ENCODE measurements around the gene CA11.

Gene CA11

DNA sequence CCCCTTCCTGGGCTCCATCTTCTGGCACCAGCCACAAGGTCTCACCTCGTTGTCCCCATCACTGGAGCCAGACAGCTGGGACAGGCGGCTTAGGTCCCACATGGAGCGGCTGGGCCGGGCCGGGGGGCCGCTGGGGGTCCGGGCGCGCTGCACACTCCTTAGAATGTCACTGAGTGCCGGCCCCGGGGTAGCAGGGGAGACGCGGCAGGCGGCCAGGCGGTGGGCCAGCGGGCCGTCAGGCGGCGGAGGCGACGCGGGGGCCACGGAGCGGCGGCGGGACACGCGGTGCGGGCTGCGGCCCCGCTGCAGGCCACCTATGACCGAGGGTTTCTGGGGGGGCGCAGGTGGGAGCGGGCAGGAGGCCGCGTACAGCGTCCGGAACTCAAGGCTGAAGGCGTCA lies 42.5 kb downstream of the CA11 start:
- TF ChIP-seq, protein P1, sequence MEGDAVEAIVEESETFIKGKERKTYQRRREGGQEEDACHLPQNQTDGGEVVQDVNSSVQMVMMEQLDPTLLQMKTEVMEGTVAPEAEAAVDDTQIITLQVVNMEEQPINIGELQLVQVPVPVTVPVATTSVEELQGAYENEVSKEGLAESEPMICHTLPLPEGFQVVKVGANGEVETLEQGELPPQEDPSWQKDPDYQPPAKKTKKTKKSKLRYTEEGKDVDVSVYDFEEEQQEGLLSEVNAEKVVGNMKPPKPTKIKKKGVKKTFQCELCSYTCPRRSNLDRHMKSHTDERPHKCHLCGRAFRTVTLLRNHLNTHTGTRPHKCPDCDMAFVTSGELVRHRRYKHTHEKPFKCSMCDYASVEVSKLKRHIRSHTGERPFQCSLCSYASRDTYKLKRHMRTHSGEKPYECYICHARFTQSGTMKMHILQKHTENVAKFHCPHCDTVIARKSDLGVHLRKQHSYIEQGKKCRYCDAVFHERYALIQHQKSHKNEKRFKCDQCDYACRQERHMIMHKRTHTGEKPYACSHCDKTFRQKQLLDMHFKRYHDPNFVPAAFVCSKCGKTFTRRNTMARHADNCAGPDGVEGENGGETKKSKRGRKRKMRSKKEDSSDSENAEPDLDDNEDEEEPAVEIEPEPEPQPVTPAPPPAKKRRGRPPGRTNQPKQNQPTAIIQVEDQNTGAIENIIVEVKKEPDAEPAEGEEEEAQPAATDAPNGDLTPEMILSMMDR (IDR thresholded peaks at IDR 0.05; ENCODE audit: unreplicated experiment in 3 of 3) = no peak
- H3K9me3 Mint-ChIP-seq = no peaks in the 10 kb centered on the region
- H3K27me3 Mint-ChIP-seq (ENCODE audit: low read depth) = no peaks in the 10 kb centered on the region
- H3K4me1 Mint-ChIP-seq = no peaks in the 10 kb centered on the region
- no peak overlapping the region for H3K4me3 Mint-ChIP-seq
- H3K27ac Mint-ChIP-seq = no peak overlapping the region
- no peaks in the 10 kb centered on the region for H3K36me3 Mint-ChIP-seq (ENCODE audit: low read depth)

DNA sequence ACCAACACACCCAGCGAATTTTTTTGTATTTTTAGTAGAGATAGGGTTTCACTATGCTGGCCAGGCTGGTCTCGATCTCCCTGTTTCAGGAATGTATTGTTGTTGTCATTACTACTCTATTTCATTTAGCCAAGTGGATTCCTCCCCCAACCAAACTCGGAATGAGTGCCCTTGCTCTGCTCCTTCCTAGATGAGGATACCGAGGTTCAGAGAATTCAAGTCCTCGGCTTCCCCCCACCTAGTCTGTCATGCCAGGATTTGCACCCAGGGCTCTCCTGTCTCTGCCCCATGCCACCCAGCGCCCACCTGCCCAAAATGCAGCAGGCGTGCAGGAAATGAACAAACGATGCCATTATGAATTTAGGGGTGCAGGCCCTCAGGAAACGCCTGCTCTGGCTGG lies 43.0 kb downstream of the CA11 start:
- no peaks in the 10 kb centered on the region for H3K4me1 Mint-ChIP-seq
- no peak overlapping the region for H3K27ac Mint-ChIP-seq
- H3K4me3 Mint-ChIP-seq = no peak overlapping the region
- TF ChIP-seq, protein P1 (IDR thresholded peaks at IDR 0.05; ENCODE audit: unreplicated experiment in 3 of 3) = no peak
- H3K36me3 Mint-ChIP-seq (ENCODE audit: low read depth) = no peaks in the 10 kb centered on the region
- no peaks in the 10 kb centered on the region for H3K9me3 Mint-ChIP-seq
- no peaks in the 10 kb centered on the region for H3K27me3 Mint-ChIP-seq (ENCODE audit: low read depth)

DNA sequence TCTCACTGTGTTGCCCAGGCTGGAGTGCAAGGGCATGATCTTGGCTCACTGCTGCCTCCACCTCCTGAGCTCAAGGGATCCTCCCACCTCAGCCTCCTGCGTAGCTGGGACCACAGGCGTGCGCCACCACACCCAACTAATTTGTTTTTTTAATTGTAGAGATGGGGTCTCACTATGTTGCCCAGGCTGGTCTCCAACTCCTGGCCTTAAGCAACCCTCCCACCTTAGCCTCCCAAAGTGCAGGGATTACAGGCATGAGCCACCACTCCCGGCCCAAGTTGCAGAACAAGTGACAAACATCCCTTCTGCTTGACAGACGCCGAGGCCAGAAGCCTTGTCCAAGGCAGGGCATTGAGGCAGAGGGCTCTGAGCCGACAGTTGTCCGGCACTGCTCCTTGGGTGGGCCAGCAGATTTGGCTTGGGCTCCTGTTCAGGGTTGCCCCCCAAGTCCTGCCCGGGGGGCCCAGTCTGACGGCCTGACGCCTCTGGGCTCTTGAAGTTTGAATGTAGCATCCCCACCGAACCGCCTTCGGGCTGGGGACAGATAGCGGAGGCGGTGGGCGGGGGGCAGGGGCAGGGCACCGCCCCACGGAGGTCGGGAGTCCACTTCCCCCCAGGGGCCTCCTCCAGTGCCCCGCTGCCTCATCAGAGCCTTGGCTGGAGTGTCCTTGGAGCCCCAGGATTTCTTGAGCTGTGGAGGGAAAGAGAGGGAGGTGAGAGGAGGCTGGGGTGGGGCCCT lies 45.1 kb downstream of the CA11 start:
- TF ChIP-seq, protein P1 (IDR thresholded peaks at IDR 0.05; ENCODE audit: unreplicated experiment in 3 of 3) = no peak
- no peak overlapping the region for H3K4me3 Mint-ChIP-seq
- no peaks in the 10 kb centered on the region for H3K27me3 Mint-ChIP-seq (ENCODE audit: low read depth)
- H3K27ac Mint-ChIP-seq = no peak overlapping the region
- no peaks in the 10 kb centered on the region for H3K36me3 Mint-ChIP-seq (ENCODE audit: low read depth)
- no peaks in the 10 kb centered on the region for H3K4me1 Mint-ChIP-seq
- no peaks in the 10 kb centered on the region for H3K9me3 Mint-ChIP-seq

DNA sequence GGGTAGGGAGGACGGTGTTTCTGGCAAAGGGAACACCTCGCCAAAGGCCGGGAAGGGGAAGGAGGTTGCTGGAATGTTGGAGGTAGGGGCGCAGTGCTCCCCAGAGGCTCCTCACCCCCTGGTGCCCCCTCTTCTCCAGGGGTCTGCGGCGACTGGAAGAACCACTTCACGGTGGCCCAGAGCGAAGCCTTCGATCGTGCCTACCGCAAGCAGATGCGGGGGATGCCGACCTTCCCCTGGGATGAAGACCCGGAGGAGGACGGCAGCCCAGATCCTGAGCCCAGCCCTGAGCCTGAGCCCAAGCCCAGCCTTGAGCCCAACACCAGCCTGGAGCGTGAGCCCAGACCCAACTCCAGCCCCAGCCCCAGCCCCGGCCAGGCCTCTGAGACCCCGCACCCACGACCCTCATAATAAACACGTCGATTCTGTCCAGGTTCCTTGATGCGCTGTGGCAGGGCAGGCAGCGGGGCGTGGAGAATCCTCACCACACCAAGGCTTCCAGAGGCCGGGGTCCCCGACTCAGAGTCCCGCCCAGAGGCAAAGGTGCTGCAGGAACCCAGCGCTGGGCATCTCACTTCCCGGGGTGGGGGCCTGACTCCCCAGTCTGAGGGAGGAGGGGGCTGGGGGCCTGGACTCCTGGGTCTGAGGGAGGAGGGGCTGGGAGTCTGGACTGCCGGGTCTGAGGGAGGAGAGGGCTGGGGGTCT lies 46.8 kb downstream of the CA11 start:
- H3K9me3 Mint-ChIP-seq = no peaks in the 10 kb centered on the region
- H3K36me3 Mint-ChIP-seq (ENCODE audit: low read depth) = no peaks in the 10 kb centered on the region
- H3K4me3 Mint-ChIP-seq = no peak overlapping the region
- H3K27me3 Mint-ChIP-seq (ENCODE audit: low read depth) = no peaks in the 10 kb centered on the region
- TF ChIP-seq, protein P1 (IDR thresholded peaks at IDR 0.05; ENCODE audit: unreplicated experiment in 3 of 3) = no peak
- no peak overlapping the region for H3K27ac Mint-ChIP-seq
- no peaks in the 10 kb centered on the region for H3K4me1 Mint-ChIP-seq

DNA sequence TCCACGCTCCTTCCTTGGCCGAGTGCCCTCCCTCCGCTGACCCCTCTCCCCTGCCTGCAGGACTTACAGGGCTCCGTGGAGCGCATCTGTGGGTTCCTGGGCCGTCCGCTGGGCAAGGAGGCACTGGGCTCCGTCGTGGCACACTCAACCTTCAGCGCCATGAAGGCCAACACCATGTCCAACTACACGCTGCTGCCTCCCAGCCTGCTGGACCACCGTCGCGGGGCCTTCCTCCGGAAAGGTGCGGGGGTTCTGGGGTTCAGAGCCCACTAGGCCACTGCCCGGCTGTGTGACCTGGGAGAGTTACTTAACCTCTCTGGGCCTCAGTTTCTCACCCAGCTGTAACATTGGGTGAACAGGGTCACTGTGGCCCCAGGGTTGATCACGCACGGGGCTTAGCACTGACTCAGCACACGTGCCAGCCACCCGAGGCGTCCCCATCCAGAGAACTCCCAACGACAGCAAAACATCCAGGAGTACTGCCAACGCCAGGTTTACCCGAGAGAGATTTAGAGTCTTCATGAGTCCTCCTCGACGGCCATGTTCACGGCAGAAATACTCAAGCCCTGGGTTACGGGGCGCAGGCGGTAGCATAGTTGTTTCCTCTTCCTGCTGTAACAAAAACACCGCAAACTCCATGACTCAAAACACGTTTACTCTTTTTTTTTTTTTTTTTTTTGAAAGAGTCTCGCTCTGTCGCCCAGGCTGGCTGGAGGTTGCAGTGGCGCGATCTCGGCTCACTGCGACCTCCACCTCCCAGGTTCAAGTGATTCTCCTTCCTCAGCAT lies 49.1 kb downstream of the CA11 start:
- no peak overlapping the region for H3K4me3 Mint-ChIP-seq
- no peak overlapping the region for H3K27ac Mint-ChIP-seq
- H3K9me3 Mint-ChIP-seq = no peaks in the 10 kb centered on the region
- TF ChIP-seq, protein P1 (IDR thresholded peaks at IDR 0.05; ENCODE audit: unreplicated experiment in 3 of 3) = no peak
- no peaks in the 10 kb centered on the region for H3K36me3 Mint-ChIP-seq (ENCODE audit: low read depth)
- peaks cover 4% of the 10 kb centered on the region for H3K27me3 Mint-ChIP-seq (ENCODE audit: low read depth)
- no peaks in the 10 kb centered on the region for H3K4me1 Mint-ChIP-seq
